K562 (cell line): ENCODE data around the gene TMEM184B.

Experiments
- CTCF ChIP-seq, 3 experiments: IDR thresholded peaks in 2 of 3; conservative IDR thresholded peaks in 1 of 3; 2 replicates each; pipeline ENCODE4 v1.5.1; 2011 to 2012; ENCODE audit warnings: low read length in 3 of 3, mild to moderate bottlenecking in 3 of 3, control low read depth in 2 of 3, improper control_type of control experiment in 1 of 3, inconsistent platforms in 1 of 3, low read depth in 1 of 3, mixed read lengths in 1 of 3, moderate library complexity in 1 of 3; ENCODE audit not compliant: insufficient read depth in 2 of 3
- MXD1 ChIP-seq: fragments of 250-450 bp; sonication (Bioruptor Pico); IDR thresholded peaks from 2 replicates; pipeline ENCODE4 v1.8.0; 2021; ENCODE audit warnings: borderline replicate concordance, mild to moderate bottlenecking, moderate library complexity; ENCODE audit not compliant: poor library complexity, severe bottlenecking

- TF ChIP-seq MXD1 (CRISPR knock-in tag) (no peak), CTCF (IDR thresholded peaks at IDR 0.05 in 2 of 3, conservative IDR thresholded peaks at IDR 0.05 in 1 of 3; ENCODE audit: insufficient read depth in 2 of 3, low read depth in 1 of 3, low read length in 3 of 3) (no peak)
Observed at GRCh38 chr22:38289583-38290082, 16.8 kb upstream of the TMEM184B start.
